Central memory CD8-positive, alpha-beta T cell (primary cell): ENCODE results near the gene B3GNT4.
A peak's percentile ranks its signal among the peaks of the same experiment; 100 is the strongest.
"Not testable (repeated sequence)": the region's sequence is repeated elsewhere in the genome, so short reads cannot be mapped to it uniquely, and the experiment has no call there.

ENCODE experiments used
- ATAC-seq: fragments of 150-1000 bp; cut with Tn5 transposase; replicated peaks from 2 replicates; pipeline ENCODE4 v1.10.0; 2022; ENCODE audit warnings: mild to moderate bottlenecking, moderate FRiP score, moderate number of reproducible peaks; ENCODE audit not compliant: poor library complexity, severe bottlenecking; ENCODE audit errors: extremely low read depth
- DNase-seq, 2 donors: peaks; one replicate each; pipeline ENCODE4 v3.0.0; 2021; ENCODE audit warnings: low spot score in 2 of 2
- H3K27ac Mint-ChIP-seq: one replicate; pipeline ENCODE4 v1.8.0; 2022; ENCODE audit warnings: low read depth, mild to moderate bottlenecking, moderate library complexity, mixed read lengths
- H3K27me3 Mint-ChIP-seq: one replicate; pipeline ENCODE4 v1.8.0; 2022; ENCODE audit warnings: mixed read lengths
- H3K36me3 Mint-ChIP-seq: one replicate; pipeline ENCODE4 v1.8.0; 2022; ENCODE audit warnings: mild to moderate bottlenecking, moderate library complexity, mixed read lengths; ENCODE audit not compliant: insufficient read depth
- H3K4me1 Mint-ChIP-seq: one replicate; pipeline ENCODE4 v1.8.0; 2022; ENCODE audit warnings: mixed read lengths
- H3K4me3 Mint-ChIP-seq: one replicate; pipeline ENCODE4 v1.8.0; 2022; ENCODE audit warnings: mild to moderate bottlenecking, moderate library complexity, mixed read lengths
- H3K9me3 Mint-ChIP-seq: one replicate; pipeline ENCODE4 v1.8.0; 2022; ENCODE audit warnings: mixed read lengths

The B3GNT4 gene

GRCh38 chr12:122172262-122172939 lies 31.1 kb upstream of the B3GNT4 start:
- H3K27me3 Mint-ChIP-seq = no peaks in the 10 kb centered on the region
- no peaks in the 10 kb centered on the region for H3K4me1 Mint-ChIP-seq
- H3K27ac Mint-ChIP-seq = no peak overlapping the region
- ATAC-seq (no peak), DNase-seq (no peak)
- H3K36me3 Mint-ChIP-seq = peaks cover 2% of the 10 kb centered on the region
- no peaks in the 10 kb centered on the region for H3K9me3 Mint-ChIP-seq
- no peak overlapping the region for H3K4me3 Mint-ChIP-seq

DNA sequence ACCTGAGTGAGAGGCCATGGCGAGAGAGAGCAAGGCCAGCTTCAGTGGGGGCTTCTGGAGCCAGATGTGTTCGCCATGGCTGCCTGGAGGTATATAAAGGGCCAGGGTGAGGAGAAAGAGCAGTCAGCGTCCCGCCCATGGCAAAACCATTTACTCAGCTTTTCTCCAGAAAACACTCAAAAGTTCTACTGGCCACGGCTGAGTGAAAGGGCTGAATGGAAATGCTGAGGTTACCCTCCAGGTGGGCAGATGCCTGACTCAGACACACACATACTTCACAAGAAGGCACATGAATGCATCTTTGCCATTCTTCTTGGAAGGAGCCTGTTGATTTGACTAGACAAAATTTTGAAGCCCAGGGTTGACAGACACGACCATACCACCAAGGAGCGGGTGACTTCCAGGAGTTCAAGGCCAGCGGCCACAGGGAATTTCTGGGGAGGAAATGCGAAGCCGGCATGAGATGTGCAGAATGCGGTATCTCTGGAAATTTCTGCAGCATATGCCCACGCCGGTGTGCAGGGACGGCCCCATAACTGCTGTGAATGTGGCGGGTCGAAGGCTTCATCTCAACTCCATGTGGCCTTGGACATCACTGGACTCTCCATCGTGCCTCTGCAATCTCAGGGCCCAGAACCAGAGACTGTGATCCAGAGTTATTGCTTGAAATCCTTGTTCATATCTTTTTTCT lies 29.2 kb upstream of the B3GNT4 start, which contains the start of gene IL31:
IL31 (minus strand) TSS at position 67 of the 691 bp plus-strand sequence; CDS start at position 18, 49 bp downstream.
- Mint-ChIP-seq H3K9me3 (no peaks in the 10 kb centered on the region), H3K27me3 (no peaks in the 10 kb centered on the region), H3K4me3 (no peak within 1 kb of the TSS), H3K36me3 (peaks cover 2% of the 10 kb centered on the region), H3K4me1 (no peaks in the 10 kb centered on the region), H3K27ac (no peak within 1 kb of the TSS)
- ATAC-seq (no peak), DNase-seq (no peak)

- not testable (repeated sequence) for H3K27me3 Mint-ChIP-seq, H3K36me3 Mint-ChIP-seq, H3K4me3 Mint-ChIP-seq, H3K9me3 Mint-ChIP-seq, H3K4me1 Mint-ChIP-seq, ATAC-seq, H3K27ac Mint-ChIP-seq, DNase-seq
Observed at GRCh38 chr12:122176473-122176872, 27.0 kb upstream of the B3GNT4 start.

DNA sequence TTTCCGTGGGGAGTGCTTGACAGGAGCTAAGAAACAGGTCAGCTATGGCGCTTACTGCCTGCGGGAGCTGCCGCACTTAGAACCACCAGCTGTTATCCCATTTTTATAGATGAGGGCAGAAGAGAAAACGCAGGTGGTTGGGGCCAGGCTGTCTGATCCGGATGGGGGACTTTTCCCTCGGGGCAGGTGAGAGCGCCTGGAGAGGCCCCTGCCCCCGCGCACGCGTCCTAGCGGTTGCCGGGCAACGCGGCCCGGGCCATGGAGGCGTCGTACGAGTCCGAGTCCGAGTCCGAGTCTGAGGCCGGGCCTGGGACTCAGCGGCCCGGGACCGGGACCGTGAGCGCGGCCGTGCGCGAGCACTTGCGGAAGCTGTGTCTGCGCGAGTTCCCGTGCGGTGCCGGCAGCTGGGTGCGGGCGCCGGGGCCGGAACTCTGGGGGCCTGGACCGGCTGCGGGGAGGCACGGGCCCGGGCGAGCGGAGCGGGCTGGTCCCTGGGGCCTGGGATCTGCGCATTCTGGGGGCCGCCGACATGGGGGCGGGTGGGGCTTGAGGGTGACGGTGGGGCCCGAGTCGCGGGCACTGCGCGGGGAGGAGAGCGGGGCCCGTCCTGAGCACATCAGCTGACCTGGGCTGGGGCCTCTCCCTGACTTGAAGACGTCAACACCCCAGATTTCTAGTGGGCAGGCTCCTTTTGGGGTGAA lies 20.5 kb upstream of the B3GNT4 start, which contains the start of gene LRRC43:
LRRC43 (plus strand) TSS at position 237 of the 701 bp plus-strand sequence; CDS start at position 259, 22 bp downstream.
- Mint-ChIP-seq H3K9me3 (no peaks in the 10 kb centered on the region), H3K27ac (peak within 1 kb of the TSS; percentile 64), H3K4me1 (peaks cover 5% of the 10 kb centered on the region), H3K27me3 (no peaks in the 10 kb centered on the region), H3K4me3 (peak within 1 kb of the TSS; percentile 77), H3K36me3 (peaks cover 4% of the 10 kb centered on the region)
- ATAC-seq = peak; percentile 79
- no peak for DNase-seq

GRCh38 chr12:122183588-122183940 lies 19.9 kb upstream of the B3GNT4 start:
- no peaks in the 10 kb centered on the region for H3K27me3 Mint-ChIP-seq
- H3K27ac Mint-ChIP-seq = peak overlapping the region; percentile 64
- no peak for DNase-seq
- H3K9me3 Mint-ChIP-seq = no peaks in the 10 kb centered on the region
- ATAC-seq = no peak
- H3K4me1 Mint-ChIP-seq = peaks cover 5% of the 10 kb centered on the region
- H3K36me3 Mint-ChIP-seq = peaks cover 4% of the 10 kb centered on the region
- H3K4me3 Mint-ChIP-seq = peak overlapping the region; percentile 77

- H3K9me3 Mint-ChIP-seq = no peaks in the 10 kb centered on the region
- peak overlapping the region; percentile 77 for H3K4me3 Mint-ChIP-seq
- no peak for ATAC-seq
- DNase-seq = no peak
- H3K27me3 Mint-ChIP-seq = no peaks in the 10 kb centered on the region
- H3K27ac Mint-ChIP-seq = peak overlapping the region; percentile 64
- H3K4me1 Mint-ChIP-seq = peaks cover 5% of the 10 kb centered on the region
- peaks cover 4% of the 10 kb centered on the region for H3K36me3 Mint-ChIP-seq
Observed at GRCh38 chr12:122184517-122184916, 19.0 kb upstream of the B3GNT4 start.

GRCh38 chr12:122185079-122185478 lies 18.4 kb upstream of the B3GNT4 start:
- peak overlapping the region; percentile 77 for H3K4me3 Mint-ChIP-seq

DNA sequence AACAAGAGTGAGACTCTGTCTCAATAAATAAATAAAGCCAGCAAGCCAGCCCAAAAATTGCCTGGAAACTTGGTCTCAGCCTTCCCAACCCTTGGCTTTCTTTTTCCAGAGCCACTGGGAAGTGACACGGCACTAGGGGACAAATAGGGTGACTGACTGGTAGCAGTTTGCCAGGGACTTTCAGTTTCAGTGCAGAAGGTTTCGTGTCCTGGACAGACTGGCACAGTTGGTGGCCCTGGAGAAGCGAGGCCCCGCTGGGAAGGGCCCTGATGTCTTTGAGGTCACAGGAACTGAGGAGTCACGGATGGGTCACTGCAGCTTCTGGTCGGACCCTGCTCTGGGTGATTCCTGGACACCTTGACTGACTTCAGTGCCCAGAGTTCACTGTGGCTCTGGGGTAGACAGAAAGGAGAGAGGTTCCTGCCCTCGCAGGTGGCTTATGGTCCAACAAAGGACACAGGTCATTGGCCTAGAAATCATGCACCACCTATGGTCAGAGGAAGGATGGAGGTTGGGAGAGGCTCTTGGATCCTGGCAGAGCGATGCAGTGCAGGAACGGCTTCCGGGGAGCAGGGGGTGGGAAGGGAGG lies 17.9 kb upstream of the B3GNT4 start:
- H3K36me3 Mint-ChIP-seq = peaks cover 4% of the 10 kb centered on the region
- no peaks in the 10 kb centered on the region for H3K9me3 Mint-ChIP-seq
- no peaks in the 10 kb centered on the region for H3K27me3 Mint-ChIP-seq
- DNase-seq (no peak), ATAC-seq (no peak)
- H3K4me3 Mint-ChIP-seq = no peak overlapping the region
- no peak overlapping the region for H3K27ac Mint-ChIP-seq
- peaks cover 6% of the 10 kb centered on the region for H3K4me1 Mint-ChIP-seq

More at GRCh38 chr12:122185079-122185478, 18.4 kb upstream of the B3GNT4 start:
- H3K36me3 Mint-ChIP-seq = peaks cover 4% of the 10 kb centered on the region
- H3K4me1 Mint-ChIP-seq = peaks cover 5% of the 10 kb centered on the region
- DNase-seq (no peak), ATAC-seq (no peak)
- H3K27me3 Mint-ChIP-seq = no peaks in the 10 kb centered on the region
- H3K9me3 Mint-ChIP-seq = no peaks in the 10 kb centered on the region
- H3K27ac Mint-ChIP-seq = no peak overlapping the region

DNA sequence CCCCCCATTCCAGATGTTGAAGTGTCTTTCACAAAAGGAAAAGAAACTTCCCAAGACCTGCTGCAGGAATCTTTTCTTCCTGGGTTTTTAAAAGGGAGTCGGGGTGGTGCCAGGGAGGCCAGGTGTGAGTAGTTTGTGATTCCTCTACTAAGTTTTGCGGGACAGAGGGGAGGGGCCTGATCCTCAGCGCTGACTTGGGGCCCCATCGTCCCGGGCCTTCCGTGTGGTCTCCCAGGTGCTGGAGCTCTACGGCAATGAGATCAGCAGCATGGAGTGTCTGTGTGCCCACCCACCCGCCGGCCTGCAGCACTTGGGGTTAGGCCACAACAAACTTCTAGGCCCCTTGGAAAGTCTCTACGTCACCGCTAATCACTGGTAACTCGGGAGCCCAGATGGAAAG lies 16.0 kb upstream of the B3GNT4 start:
- DNase-seq (no peak), ATAC-seq (no peak)
- no peak overlapping the region for H3K27ac Mint-ChIP-seq
- no peaks in the 10 kb centered on the region for H3K27me3 Mint-ChIP-seq
- no peaks in the 10 kb centered on the region for H3K9me3 Mint-ChIP-seq
- H3K4me1 Mint-ChIP-seq = peaks cover 13% of the 10 kb centered on the region
- H3K36me3 Mint-ChIP-seq = peaks cover 4% of the 10 kb centered on the region
- no peak overlapping the region for H3K4me3 Mint-ChIP-seq

DNA sequence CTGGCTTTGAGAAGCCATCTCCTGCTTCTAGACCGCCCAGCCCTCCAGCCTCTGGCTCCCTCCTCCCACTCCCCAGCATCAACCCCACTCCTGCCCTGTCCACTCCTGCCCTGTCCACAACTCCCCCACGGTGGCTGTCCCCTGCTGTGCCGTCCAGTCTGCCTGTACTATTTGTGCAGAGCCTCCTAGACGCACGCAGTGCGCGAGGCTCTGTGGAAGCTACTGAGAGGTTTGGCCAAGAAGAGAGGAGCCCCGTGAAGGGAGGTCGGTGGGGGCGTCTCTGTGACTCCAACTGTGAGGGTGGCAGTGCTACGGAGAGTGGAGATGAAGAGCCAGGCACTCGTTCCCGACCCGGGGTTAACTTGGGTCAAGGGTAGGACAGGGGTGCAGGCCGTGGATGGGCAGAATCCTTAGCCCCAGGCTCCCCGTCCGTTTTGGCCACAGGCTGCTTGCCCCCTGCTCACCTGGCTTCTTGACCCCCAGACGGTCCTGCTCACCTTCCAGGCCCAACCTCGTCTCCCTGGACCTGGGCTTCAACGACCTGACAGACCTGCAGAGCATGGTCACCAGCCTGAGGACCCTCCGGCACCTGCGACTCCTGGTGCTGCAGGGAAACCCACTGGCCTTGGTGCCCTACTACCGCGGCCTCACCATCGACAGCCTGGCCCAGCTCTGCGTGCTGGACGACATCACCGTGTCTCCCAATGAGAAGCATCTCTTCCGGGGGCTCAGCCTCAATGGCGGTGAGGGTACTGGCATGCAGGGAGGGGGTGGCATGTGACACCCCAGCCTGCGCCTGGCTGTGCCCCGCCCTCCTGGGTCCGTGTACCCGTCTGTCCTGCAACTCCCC lies 13.7 kb upstream of the B3GNT4 start:
- peaks cover 2% of the 10 kb centered on the region for H3K36me3 Mint-ChIP-seq
- no peak overlapping the region for H3K27ac Mint-ChIP-seq
- H3K9me3 Mint-ChIP-seq = no peaks in the 10 kb centered on the region
- H3K4me3 Mint-ChIP-seq = no peak overlapping the region
- H3K27me3 Mint-ChIP-seq = no peaks in the 10 kb centered on the region
- no peak for ATAC-seq
- DNase-seq = no peak
- peaks cover 8% of the 10 kb centered on the region for H3K4me1 Mint-ChIP-seq

DNA sequence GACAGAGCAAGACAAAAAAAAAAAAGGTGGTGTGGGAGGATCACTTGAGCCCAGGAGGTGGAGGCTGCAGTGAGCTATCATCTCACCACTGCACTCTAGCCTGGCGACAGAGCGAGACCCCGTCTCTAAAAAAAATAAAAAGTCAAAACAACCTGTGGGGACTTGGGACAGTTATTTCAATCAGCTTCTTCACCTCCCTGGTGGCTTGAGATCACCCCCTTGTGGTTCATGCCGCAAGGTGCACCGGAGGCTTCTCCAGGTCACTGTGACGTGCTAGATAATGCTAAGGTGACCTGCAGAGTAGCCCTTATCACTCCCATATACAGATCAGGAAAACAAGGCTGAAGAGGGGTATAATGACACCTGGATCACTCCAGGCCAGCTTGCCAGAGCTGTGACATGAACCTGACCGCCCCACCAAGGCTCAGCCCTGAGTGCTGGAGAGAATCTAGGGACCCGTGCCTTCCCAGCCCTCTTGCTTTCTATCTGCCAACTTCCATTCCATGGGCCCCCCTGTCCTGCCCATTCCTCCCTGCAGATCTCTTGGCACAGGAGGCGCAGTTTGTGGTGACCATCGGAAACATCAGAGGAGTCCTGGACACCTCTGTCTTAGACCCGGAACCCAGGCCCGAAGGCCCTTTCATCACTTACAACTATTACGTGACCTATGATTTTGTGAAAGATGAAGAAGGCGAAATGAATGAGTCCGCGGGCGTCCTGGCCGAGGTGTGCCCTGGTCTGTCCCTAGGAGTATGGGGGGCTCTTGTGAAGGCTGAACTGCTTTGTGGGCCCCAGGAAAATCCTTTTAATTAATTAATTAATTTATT lies 12.5 kb upstream of the B3GNT4 start:
- no peak overlapping the region for H3K27ac Mint-ChIP-seq
- H3K36me3 Mint-ChIP-seq = peaks cover 2% of the 10 kb centered on the region
- DNase-seq (peak; percentile 56 to 68), ATAC-seq (peak; percentile 82)
- no peaks in the 10 kb centered on the region for H3K9me3 Mint-ChIP-seq
- H3K27me3 Mint-ChIP-seq = no peaks in the 10 kb centered on the region
- H3K4me3 Mint-ChIP-seq = no peak overlapping the region
- peaks cover 8% of the 10 kb centered on the region for H3K4me1 Mint-ChIP-seq
